ENCODE measurements around the gene HIRA.

The HIRA gene

GRCh38 chr22:19405652-19406051 is 25.9 kb downstream of the HIRA start:
- no peak for DNase-seq

GRCh38 chr22:19405133-19405532 is 26.4 kb downstream of the HIRA start:
- no peak for DNase-seq

- no peak for DNase-seq
Measured at GRCh38 chr22:19404676-19405075, 26.9 kb downstream of the HIRA start.

GRCh38 chr22:19402642-19403191 is 28.8 kb downstream of the HIRA start:
- DNase-seq, result no peak

- no peak for DNase-seq
Measured at GRCh38 chr22:19401483-19401882, 30.1 kb downstream of the HIRA start.

DNA sequence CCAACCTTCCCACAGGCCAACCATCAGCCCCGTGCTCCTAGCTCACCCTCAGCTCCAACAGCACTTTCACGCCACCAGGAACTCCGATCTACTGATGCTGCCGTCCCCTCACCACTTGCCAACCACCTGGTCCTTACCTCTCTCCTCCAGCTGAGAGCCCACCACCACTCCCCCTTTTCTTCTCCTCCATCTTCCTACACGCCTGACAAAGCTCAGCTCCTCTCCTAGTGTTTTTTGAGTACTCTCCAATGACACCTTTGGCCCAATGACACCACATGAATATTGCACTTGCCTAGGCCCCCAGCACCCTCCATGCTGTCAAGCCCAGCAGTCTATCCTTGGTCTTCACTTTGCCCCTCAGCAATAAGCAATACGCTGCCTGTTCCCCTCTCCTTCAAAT is 30.7 kb downstream of the HIRA start:
- no peak for DNase-seq

GRCh38 chr22:19398652-19399051 is 32.9 kb downstream of the HIRA start:
- DNase-seq, result no peak

GRCh38 chr22:19398206-19398605 is 33.3 kb downstream of the HIRA start:
- no peak for DNase-seq

DNA sequence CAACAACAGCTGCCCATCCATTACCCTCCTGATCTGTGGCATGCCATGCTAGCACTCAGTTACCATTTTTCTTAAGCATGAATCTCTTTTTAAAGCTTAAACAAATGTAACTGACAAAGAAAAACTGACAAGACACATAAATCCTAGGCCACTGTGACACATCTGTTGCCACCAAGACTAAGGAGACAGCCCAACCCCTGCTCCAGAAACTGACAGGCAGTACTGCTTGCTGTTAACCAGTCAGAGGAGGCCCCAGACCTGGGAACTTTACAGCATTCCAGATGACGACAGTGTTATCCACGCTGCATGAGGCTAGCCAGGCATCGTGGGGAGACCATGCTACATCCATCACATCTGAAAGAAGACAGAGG is 33.8 kb downstream of the HIRA start:
- no peak for DNase-seq

DNA sequence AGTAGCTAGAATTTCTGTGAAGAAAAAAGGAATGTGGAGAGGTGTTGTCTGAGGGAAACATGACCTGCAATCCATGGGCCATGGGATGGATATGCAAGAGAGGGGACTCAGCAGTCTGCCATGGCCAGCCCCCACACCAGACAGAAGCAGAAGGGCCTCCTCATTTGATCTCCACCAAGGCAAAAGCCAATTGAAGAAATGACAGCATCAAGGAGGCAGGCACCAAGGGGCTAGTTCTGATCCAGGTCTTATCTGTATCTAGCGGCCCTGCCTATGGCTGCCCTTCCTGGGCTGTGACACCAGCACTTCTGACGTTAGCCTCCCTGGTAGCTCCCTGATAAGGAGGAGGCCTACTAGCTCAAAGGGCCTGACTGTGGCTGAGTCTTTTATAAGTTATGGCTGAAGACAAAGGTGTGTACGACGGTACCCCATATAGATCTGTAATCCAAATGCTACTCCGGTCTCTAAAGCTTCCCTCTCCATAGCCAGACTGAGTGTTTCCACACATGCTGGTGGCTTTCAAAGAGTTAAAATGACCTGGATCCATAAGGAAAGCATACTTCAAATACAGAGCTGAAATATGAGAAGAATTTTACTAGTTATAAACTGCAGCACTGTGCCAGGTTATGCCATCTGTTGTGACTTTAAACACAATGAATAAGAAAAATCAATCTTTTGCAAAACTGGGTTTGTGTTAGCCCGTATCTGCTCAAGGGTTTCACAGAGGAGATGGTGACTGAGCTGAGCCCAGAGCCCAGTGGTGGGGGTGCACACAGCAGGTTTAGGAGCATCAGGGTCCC is 34.4 kb downstream of the HIRA start:
- no peak for DNase-seq

DNA sequence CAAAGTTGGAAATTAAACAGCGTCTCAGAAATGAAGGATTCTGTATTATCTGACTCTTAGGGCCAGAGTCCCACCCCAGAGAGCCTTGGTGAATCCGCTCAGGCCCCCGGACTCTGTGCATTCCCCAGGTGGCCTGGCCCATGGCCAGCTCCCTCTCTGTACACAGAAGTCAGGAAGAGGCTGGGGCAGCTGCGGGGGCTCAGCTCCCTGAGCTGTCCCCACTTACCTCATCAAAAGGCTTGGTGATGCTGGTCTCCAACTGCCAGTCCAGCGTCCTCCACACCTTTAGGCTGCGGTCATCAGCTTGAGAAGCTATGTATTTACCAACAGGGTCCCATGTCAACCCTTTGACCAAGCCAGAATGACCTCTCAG is 35.0 kb downstream of the HIRA start:
- no peak for DNase-seq

GRCh38 chr22:19395276-19395675 is 36.3 kb downstream of the HIRA start:
- no peak for DNase-seq

DNA sequence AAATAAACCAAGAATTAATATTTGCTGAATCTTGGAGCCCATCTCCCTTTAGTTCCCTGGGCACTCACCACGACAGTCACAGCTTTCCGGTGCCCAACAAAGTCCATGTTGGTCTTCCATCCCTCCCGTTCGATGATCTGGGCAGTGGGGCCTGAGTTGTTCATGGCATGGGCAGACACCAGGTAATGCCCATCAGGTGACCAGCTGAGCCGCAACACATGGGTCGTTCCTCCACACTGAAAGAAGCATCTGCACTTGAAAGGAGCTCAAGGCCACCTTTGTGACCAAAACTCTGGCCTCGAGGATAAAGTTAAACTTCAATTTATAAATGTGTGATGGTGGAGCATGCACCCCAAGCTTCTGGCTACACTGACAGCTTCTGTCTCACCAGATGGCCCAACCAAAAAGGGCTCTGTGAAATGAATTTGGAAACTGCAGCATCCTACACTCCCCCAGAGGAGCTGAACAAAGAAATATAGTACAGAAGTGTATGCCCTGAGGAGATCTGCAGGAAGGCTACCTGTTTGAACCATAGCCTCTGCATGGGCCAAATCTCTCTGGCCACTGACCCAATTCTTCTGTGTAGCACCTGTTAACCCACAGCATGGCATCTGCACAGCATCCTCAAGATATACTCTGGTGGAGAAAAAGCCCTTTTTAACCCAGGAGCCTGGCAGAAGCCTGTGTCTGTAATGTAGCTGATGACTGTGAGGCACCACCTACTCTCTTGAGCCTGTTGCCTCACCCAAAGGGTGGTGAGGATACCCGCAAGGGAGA is 37.1 kb downstream of the HIRA start:
- DNase-seq, result no peak

- DNase-seq, result no peak
Measured at GRCh38 chr22:19393704-19394103, 37.8 kb downstream of the HIRA start.

DNA sequence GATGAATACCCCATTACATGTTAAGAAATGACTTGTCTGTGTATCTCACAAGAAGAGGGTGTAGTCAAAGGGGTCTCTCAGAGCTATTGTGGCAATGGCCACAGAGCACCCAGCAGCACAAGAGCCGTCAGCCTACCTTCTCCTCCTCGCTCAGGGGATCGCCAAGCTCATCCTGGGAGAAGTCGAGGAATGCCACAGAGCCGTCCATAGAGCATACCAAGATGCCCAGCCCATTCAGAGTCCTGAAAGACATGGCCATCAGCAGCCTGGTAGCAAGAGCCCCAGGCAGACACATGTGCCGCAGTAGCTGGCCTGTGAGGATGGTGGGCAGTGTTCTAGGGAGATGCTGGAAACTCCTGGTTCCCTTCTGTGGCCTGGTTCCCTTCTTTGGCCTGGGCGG is 44.0 kb downstream of the HIRA start:
- no peak for DNase-seq

DNA sequence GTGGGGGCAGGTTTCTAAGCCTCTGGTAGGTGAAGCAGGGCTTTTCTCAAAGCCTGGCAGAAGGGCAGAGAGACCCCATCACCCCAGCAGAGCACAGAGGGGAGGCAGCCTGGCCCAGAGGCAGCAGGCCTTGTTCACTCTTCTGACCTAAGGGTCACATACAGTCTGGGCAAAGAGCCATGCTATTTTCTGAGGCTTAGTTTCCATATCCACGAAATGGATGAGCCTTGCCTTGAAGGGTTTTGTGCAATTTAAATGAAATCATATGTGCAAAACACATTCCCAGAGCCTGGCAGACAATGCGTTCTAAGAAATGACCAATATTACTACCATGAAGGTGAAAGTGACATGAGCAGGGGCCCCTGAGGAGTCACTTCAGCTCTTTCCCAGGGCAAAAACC is 44.5 kb downstream of the HIRA start:
- no peak for DNase-seq

- no peak for DNase-seq
Measured at GRCh38 chr22:19386248-19386647, 45.3 kb downstream of the HIRA start.

DNA sequence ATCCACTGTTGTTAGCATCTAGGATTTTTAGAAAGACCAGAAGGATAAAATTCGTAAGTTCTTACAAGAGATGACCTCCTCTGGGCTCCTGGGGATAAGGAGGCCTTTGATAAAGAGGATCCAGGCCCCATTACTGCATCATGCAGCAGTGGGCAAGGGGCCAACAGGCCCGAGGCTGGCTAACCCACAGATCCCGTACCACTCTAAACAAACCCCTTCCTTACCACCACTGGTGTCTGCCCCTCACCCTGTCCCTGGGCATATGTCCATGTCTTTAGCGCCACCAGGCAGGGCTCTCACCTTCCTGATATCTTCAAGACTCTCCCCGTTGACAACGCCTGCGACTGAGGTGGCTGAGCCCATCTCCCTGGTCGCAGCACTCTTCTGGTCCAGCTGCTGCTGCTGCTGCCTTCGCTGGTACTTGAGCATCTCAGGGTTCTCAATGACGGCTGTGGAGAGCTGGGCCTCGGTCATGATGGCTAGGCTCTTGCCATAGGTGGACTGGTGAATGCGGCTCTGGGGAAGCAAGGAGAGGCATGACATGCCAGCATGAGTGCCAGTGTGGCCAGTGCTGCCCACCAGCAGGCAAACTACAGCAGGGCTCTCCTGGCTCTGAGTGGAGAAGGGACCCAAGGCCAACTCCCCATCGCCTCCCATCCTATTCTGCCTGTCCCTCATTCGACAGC is 46.2 kb downstream of the HIRA start:
- DNase-seq, result no peak

DNA sequence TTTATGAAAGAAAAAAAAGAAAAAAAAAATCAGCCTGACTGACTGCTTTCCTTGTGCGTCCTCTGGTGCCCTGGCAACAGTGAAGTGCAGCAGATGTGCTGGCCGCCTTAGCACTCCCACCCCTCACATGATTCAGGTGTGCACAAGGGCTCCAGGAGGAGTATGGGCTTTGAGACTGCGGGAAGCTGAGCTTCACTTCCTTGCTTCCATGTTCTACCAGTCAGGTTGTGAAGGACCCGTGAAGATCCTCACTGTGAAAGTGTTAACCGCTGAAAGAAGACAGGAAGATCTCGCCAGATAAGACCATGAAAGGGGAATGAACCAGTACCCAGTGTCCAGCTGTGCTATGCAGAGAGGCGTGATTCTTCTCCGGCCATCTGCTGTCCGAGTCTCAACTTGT is 48.2 kb downstream of the HIRA start:
- DNase-seq, result no peak

- no peak for DNase-seq
Measured at GRCh38 chr22:19382240-19382639, 49.3 kb downstream of the HIRA start.

GRCh38 chr22:19378344-19378674 is 53.2 kb downstream of the HIRA start:
- no peak for DNase-seq

GRCh38 chr22:19377565-19378343 is 53.8 kb downstream of the HIRA start:
- DNase-seq, result no peak

- DNase-seq, result no peak
Measured at GRCh38 chr22:19376971-19377370, 54.6 kb downstream of the HIRA start.
